Gastrocnemius medialis (tissue), 4 donors: ENCODE data around the gene PLCXD3.

Experiments
- POLR2A ChIP-seq, 2 donors: fragments of 450-650 bp; IDR thresholded peaks; one replicate each; pipeline ENCODE4 v1.6.1; 2017; ENCODE audit warnings: antibody characterized with exemption in 2 of 2, mild to moderate bottlenecking in 2 of 2, moderate library complexity in 2 of 2
- TF ChIP-seq, protein P1 (sequence below), 5 experiments: fragments of 450-650 bp in 3 of 5; fragments of 200-600 bp in 2 of 5; sonication (generic) in 2 of 5; IDR thresholded peaks in 4 of 5; conservative IDR thresholded peaks in 1 of 5; 1 replicate in 4 of 5; 2 replicates in 1 of 5; pipeline ENCODE4 v1.5.1; 2016 to 2019; ENCODE audit warnings: antibody characterized with exemption in 5 of 5, mild to moderate bottlenecking in 3 of 5, moderate library complexity in 3 of 5

DNA sequence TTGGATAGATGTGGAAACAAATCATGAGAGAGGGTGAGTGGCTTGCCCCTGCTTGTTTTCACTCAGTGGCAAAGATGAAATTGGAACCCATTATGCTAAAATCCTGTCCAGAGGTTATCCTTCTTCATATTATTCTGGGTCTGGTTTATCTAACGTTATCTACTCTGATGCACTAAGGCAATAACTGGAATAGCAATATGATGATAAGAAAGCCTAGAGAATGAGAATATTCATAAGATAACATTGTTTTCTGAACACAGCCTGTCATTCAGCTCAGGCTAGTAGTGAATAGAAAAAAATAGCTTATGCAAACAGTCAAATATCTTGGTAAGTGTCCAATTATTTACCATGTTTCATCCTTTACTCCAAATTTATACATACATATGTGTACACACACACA, 165.1 kb downstream of the PLCXD3 start:
- TF ChIP-seq, protein P1, sequence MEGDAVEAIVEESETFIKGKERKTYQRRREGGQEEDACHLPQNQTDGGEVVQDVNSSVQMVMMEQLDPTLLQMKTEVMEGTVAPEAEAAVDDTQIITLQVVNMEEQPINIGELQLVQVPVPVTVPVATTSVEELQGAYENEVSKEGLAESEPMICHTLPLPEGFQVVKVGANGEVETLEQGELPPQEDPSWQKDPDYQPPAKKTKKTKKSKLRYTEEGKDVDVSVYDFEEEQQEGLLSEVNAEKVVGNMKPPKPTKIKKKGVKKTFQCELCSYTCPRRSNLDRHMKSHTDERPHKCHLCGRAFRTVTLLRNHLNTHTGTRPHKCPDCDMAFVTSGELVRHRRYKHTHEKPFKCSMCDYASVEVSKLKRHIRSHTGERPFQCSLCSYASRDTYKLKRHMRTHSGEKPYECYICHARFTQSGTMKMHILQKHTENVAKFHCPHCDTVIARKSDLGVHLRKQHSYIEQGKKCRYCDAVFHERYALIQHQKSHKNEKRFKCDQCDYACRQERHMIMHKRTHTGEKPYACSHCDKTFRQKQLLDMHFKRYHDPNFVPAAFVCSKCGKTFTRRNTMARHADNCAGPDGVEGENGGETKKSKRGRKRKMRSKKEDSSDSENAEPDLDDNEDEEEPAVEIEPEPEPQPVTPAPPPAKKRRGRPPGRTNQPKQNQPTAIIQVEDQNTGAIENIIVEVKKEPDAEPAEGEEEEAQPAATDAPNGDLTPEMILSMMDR (IDR thresholded peaks at IDR 0.05 in 4 of 5, conservative IDR thresholded peaks at IDR 0.05 in 1 of 5) = no peak
- TF ChIP-seq POLR2A (IDR thresholded peaks at IDR 0.05) = no peak
